ENCODE measurements around the gene ABHD17C.

DNA sequence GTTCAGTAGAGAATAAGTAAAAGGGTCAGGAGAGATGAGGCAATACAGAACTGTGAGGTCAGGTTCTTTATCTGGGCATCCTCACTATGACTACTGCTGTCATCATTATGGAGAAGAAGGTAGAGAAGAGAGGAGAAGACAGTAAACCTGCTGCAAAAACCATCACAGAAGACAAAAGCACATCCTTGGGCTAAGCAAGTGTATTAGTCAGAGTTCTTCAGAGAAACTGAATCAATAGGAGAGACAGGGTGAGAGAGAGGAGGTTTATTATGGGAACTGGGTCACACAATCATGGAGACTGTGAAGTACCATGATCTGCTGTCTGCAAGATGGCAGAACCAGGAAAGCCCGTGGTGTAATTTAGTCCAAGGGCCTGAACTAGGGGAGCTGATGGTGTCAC, 9.5 kb upstream of the ABHD17C start:
- TF ChIP-seq, protein P1, sequence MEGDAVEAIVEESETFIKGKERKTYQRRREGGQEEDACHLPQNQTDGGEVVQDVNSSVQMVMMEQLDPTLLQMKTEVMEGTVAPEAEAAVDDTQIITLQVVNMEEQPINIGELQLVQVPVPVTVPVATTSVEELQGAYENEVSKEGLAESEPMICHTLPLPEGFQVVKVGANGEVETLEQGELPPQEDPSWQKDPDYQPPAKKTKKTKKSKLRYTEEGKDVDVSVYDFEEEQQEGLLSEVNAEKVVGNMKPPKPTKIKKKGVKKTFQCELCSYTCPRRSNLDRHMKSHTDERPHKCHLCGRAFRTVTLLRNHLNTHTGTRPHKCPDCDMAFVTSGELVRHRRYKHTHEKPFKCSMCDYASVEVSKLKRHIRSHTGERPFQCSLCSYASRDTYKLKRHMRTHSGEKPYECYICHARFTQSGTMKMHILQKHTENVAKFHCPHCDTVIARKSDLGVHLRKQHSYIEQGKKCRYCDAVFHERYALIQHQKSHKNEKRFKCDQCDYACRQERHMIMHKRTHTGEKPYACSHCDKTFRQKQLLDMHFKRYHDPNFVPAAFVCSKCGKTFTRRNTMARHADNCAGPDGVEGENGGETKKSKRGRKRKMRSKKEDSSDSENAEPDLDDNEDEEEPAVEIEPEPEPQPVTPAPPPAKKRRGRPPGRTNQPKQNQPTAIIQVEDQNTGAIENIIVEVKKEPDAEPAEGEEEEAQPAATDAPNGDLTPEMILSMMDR (IDR thresholded peaks at IDR 0.05; ENCODE audit: insufficient read depth, low read length, poor library complexity, severe bottlenecking): no peak
- TF ChIP-seq EZH2phosphoT487 (conservative IDR thresholded peaks at IDR 0.05; ENCODE audit: low read length): no peak

Data from SU-DHL-6 (cell line).